ENCODE measurements around the gene SPATA16.

DNA sequence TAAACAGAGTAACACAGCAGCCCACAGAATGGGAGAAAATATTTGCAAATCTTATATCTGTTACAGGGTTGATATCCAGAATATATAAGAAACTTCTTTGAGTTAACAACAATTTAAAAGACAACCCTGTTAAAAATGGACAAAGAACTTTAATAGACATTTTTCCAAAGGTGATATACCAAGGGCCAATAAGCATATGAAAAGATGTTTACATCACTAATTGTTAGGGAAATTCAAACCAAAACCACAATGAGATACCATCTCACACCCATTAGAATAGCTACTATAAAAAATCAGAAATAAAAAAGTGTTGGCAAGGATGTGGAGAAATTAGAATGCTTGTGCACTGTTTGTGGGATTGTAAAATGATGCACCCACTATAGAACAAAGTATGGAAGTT is 110.8 kb downstream of the SPATA16 start:
- TF ChIP-seq EZH2 (IDR thresholded peaks at IDR 0.05; ENCODE audit: borderline replicate concordance, insufficient read depth, low read depth, low read length, poor library complexity, severe bottlenecking): no peak
- no peak for TF ChIP-seq CTCF (IDR thresholded peaks at IDR 0.05)

Data from B cell (primary cell).